SH-SY5Y (cell line): ENCODE results near the gene TPRA1.

Experiments
- GATA2 ChIP-seq: IDR thresholded peaks from 2 replicates; pipeline ENCODE4 v1.6.1; 2011; ENCODE audit warnings: mild to moderate bottlenecking, low read depth, low read length
- GATA3 ChIP-seq: IDR thresholded peaks from 2 replicates; pipeline ENCODE4 v1.6.1; 2011; ENCODE audit warnings: low read depth, mild to moderate bottlenecking, low read length, moderate library complexity

GRCh38 chr3:127624063-127624462, 33.5 kb upstream of the TPRA1 start:
- no peak for TF ChIP-seq GATA3
- TF ChIP-seq GATA2, result no peak
